GM20431 (cell line): ENCODE measurements around the gene LMBR1.
"Not testable (repeated sequence)": the region's sequence is repeated elsewhere in the genome, so short reads cannot be mapped to it uniquely, and the experiment has no call there.

Source experiments
- in situ Hi-C: fragments of 300-500 bp; cut with MseI, MboI; formaldehyde crosslinking; loops from one replicate; pipeline ENCODE4 v1.15.0; 2020; ENCODE audit warnings: low sequenced_read_pairs; ENCODE audit not compliant: unreplicated experiment

The LMBR1 gene

GRCh38 chr7:156725936-156726335 is 167.0 kb downstream of the LMBR1 start:
- in situ Hi-C loops, result no loop called here

- in situ Hi-C loops, result no loop called here
These were observed 167.9 kb downstream of the LMBR1 start for GRCh38 chr7:156725073-156725472.

- in situ Hi-C loops, result no loop called here
These were observed 170.7 kb downstream of the LMBR1 start for GRCh38 chr7:156722043-156722826.

DNA sequence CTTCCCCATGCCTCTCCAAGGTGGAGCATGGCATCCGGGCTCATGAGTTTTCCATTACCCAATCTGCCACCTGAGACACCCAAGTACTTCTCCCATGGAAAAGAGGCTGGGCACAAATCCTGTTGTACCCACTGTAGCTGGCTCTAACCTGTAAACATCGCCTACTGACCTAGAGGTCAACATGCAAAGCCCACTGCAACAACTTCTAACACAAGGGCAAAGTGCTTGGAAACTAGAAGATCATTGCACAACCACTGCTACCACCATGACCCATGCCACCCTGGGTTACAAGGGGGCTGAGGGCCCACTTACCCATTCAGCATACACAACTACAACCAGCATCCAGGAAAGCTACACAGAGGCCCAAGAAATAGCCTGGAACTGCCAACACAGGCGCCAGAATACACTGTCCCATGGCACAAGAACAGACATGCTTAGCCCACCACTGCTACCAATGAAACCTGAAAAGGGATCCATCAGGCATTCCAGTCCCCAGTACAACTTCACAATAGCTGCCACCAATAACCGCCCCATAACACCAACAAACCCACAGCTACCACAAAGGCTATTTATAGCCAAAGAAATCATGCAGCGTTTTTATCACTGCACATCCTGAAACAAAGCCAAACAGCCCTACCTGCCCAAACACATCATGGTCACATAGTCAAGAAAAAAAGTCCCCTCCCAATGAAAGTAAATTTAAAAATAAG is 189.1 kb downstream of the LMBR1 start:
- in situ Hi-C loops, result no loop called here

DNA sequence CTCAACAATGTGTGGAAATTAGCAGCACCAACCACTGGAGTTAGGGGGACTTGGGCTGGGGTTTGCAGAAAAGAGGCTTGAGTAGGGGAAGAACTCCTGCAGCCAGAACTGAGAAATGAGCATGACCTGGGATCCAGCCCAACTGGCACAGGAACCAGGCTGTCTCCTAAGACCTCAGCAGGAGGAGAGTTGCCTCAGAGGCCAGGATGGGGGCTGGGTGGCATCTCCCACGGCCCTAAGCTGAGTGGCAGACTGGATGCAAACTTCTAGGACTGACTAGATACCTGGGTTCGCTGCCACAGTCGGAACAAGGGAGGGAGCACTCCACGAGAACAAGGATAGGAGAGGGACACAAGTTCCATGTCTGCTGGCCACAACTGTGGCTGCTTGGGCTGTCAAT is 189.8 kb downstream of the LMBR1 start:
- in situ Hi-C loops, result no loop called here

GRCh38 chr7:156702399-156702798 is 190.6 kb downstream of the LMBR1 start:
- in situ Hi-C loops, result no loop called here

GRCh38 chr7:156701787-156702186 is 191.2 kb downstream of the LMBR1 start:
- in situ Hi-C loops, result not testable (repeated sequence)

DNA sequence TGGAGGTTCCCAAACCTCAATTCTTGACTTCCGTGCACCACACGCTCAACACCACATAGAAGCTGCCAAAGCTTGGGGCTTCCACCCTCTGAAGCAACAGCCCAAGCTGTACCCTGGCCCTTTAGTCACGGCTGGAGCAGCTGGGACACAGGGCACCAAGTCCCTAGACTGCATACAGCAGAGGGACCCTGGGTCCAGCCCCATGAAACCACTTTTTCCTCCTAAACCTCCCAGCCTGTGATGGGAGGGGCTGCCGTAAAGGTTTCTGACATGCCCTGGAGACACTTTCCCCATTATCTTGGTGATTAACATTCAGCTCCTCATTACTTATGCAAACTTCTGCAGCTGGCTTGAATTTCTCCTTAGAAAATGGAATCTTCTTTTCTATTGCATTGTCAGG is 194.5 kb downstream of the LMBR1 start:
- in situ Hi-C loops, result not testable (repeated sequence)

DNA sequence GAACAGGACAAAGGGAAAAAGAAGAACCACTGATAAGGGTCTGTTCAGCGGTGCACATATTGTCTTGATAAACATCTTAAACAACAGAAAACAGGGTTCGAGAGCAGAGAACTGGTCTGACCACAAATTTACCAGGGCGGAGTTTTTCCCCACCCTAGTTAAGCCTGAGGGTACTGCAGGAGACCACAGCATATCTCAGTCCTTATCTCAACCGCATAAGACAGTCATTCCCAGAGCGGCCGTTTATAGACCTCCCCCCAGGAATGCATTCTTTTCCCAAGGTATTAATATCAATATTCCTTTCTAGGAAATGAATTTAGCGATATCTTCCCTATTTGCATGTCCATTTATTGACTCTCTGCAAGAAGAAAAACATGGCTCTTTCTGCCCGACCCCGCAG is 195.7 kb downstream of the LMBR1 start:
- in situ Hi-C loops, result not testable (repeated sequence)

- in situ Hi-C loops, result no loop called here
These were observed 199.4 kb downstream of the LMBR1 start for GRCh38 chr7:156693627-156694026.

GRCh38 chr7:156692849-156693248 is 200.1 kb downstream of the LMBR1 start:
- in situ Hi-C loops, result no loop called here

DNA sequence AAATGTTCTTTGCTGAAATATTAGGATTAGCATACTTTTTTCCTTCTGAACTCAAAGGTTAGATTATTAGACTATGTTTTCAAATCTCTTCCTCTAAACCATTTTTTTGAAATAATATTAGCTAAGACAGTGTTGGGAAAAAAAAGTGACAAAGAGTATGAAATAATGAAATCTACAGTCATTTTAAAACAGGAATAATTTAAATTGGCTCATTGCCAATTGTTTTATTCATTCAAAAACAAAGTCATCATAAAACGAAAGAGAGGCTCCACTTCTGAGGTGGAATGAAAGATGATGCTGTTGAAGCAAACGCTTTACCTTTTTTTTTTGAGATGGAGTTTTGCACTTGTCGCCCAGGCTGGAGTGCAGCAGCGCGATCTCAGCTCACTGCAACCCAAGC is 201.2 kb downstream of the LMBR1 start:
- in situ Hi-C loops, result no loop called here

DNA sequence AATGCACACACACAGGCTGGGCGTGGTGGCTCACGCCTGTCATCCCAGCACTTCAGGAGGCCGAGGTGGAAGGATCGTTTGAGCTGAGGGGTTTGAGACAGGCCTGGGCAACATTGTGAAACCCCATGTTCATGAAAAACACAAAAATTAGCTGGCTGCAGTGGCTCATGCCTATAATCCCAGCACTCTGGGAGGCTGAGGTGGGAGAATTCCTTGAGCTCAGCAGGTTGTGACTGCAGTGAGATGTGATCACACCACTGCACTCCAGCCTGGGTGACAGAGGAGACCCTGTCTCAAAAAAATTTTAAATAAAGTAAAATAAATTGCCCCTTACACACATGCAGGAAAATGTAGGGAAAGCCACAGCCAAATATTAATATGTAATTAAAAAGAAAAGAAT is 208.3 kb downstream of the LMBR1 start:
- in situ Hi-C loops, result no loop called here

- in situ Hi-C loops, result no loop called here
These were observed 208.7 kb downstream of the LMBR1 start for GRCh38 chr7:156684251-156684650.

DNA sequence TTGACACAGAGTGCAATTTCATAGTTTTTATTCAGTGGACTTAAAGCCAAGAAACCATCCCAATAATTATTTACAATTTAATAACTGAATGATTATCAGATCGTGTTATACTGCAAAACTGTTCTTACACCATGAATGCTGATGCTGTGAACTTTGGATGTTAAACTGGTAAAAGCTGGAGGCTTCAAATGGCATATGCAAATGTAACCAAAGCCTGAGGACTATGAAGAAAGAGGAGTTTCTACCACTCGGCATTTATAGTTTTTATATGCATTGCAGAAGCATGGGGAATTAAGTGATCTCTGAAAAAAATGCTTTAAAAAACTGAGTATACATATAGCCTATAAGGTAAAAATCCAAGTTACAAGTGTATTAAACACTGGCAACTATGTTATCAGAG is 210.1 kb downstream of the LMBR1 start:
- in situ Hi-C loops, result no loop called here

DNA sequence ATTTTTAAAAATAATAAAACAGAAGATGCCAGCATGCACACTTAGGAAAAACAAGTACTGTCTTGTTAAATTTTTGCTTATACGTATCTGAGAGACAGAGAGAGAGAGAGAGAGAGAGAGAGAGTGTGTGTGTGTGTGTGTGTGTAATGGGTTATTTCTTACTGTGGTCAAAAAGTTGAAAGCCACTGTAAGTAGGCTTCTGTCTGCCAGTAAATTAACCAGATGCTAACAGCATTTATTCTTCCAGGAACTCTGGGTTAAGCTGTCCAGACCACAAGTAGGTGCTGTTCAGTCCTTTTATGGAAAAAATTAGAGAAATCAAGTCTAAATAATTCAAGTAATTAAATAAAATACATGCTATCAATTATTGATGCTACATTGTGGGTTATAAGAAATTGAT is 212.7 kb downstream of the LMBR1 start:
- in situ Hi-C loops, result no loop called here

DNA sequence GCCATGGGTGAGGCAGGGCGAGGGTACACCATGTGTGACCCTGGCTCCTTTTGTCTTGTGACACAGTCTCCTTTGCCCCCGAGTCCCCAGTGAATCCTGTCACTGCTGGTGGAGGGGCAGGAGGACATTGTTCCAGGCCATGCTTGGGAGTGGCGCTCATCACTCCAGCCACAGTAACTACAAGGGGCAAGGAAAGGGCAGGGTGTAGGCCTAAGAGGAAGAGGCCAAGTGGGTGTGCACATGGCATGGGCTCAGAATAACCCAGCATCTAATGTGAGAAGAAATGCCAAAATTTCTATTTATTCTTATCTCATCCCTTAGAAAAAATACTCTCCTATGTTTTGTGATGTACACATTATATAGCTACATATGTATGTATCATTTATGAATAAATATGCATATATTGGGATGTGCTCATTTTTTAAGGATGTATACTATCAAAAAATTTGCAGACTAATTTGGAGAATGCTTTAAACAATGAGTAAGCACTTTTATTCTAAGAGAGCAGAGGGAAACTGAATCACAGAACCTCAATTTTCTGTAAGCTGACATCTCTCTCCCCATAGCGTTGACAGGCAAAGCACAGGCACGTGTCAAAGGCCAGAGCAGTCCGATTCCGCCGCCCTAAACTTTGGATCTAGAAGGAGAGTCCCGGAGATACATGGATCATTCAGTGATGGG is 215.5 kb downstream of the LMBR1 start:
- in situ Hi-C loops, result no loop called here

DNA sequence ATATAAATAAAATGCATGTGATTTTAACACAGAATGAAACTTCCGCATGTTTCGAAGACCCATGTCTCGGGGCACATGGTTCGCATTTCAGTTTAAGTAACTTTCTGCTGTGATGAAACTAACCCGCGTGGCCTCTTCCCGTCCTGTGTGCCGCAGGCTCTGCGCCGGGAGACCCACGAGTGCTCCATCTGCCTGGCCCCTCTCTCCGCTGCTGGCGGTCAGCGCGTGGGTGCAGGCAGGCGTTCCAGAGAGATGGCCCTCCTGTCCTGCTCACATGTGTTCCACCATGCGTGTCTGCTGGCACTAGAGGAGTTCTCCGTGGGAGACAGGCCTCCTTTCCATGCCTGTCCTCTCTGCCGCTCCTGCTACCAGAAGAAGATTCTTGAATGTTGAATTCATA is 216.7 kb downstream of the LMBR1 start:
- in situ Hi-C loops, result no loop called here

GRCh38 chr7:156675721-156676120 is 217.3 kb downstream of the LMBR1 start:
- in situ Hi-C loops, result no loop called here

DNA sequence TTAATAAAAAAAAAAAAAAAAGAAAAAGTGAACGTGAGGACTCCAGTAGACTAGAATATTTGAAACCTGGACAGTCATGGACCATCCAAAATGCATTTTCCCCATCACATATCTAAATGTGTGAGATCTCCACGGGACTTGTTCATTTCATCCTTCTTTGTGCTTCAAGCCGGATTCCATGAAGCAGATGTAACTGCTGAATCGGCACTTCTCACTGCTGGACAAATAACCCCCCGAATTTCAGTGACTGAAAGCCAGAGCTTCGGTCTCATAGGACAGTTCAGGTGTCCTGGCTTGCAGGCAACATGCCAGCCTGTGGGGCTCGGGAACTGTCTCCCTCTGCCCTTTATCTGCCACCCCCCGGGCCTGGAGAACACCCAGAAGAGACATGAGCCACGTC is 219.1 kb downstream of the LMBR1 start:
- in situ Hi-C loops, result no loop called here

GRCh38 chr7:156673454-156673853 is 219.5 kb downstream of the LMBR1 start:
- in situ Hi-C loops, result no loop called here
